GM21825 (cell line): ENCODE data around the gene NDRG3.
"Not testable (repeated sequence)": the region's sequence is repeated elsewhere in the genome, so short reads cannot be mapped to it uniquely, and the experiment has no call there.

ENCODE experiments used
- ATAC-seq: cut with Tn5 transposase; IDR thresholded peaks from one replicate; pipeline ENCODE4 v1.9.1; 2021; ENCODE audit warnings: mild to moderate bottlenecking, moderate library complexity; ENCODE audit not compliant: unreplicated experiment

Gene NDRG3

GRCh38 chr20:36645998-36646397 lies 99.9 kb downstream of the NDRG3 start, which contains the start of gene SLA2:
Gene SLA2, minus strand, starts transcription at chr20:36646196. Its CDS starts 4,861 bp downstream, at chr20:36641335.
- ATAC-seq: no peak

GRCh38 chr20:36645353-36645752 lies 100.5 kb downstream of the NDRG3 start:
- ATAC-seq: no peak

DNA sequence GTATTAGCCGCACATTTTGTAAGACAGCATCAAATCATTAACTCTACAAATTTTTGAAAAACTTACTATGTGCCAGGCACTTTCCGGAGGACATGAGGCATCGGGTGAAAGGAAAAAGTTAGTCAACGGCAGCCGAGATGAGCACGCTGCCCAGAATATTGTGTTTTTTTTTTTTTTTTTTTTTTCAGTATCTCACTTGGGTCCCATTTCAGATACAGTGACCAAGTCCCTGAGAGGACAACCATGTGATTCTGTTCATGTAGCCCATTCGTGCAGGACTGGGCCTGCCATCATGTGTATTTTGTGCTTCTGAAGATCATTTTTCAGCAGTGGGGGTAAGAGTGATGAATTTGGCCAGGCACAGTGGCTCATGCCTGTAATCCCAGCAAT lies 101.2 kb downstream of the NDRG3 start:
- no peak for ATAC-seq

DNA sequence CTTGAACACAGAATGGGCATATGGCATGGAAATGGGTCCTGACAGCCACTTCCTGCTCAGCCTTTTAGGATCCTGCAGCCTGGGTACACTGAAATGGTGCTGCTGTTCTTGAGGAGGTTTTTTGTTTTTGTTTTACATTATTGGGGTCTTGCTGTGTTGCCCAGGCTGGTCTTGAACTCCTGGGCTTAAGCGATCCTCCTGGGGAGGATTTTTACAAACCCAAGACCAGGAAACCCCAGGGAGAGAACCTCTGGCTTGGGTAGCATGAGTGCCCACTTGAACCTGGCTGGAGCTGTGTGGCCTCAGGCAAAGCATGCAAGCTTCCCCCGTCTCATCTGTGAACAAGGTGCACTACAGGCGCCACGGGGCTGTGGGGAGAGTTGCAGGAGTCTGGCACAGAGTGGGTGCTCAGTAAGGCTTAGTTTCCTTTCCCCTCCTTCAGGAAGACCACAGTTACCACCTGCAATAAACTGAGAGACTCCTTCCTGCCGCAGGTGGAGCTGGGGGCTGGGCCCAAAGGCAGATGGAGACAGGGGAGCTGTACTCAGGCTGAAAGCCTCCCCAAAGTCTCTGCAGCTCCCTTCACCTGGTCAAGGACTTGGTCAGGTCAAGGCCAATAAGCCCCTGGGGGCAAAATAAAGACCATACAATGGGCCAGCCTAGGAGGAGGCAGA lies 101.7 kb downstream of the NDRG3 start:
- no peak for ATAC-seq

DNA sequence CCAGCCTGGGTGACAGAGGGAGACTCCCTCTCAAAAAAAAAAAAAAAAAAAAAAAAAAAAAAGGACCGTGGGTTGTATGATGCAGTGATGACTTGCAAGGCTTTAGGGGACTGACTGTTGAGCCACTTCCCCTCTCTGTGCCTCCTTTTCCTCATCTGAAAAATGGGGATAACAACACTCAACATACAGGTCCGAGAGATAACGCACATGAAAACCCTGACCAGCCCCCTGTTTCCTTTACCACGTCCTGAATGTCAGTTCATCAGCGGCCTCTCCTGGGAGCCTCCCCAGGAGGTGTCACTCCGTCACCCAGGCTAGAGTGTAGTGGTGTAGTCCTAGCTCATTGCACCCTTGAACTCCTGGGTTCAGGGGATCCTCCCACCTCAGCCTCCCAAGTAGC lies 103.8 kb downstream of the NDRG3 start:
- ATAC-seq: no peak

- ATAC-seq: no peak
Observed at GRCh38 chr20:36641506-36641843, 104.4 kb downstream of the NDRG3 start.

DNA sequence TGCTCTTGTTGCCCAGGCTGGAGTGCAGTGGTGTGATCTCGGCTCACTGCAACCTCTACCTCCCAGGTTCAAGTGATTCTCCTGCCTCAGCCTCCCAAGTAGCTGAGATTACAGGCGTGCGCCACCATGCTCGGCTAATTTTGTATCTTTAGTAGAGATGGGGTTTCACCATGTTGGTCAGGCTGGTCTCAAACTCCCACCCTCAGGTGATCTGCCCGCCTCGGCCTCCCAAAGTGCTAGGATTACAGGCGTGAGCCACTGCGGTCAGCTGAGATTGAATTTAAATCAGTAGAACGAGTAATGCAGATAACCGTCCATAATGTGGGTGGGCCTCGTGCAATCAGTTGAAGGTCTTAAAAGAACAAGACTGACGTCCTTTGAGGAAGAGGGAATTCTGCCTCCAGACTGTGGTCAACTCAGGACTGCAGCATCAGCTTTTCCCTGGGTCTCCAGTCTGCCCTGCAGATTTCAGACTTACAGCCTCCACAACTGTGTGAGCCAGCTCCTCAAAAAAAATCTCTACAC lies 107.0 kb downstream of the NDRG3 start:
- not testable (repeated sequence) for ATAC-seq

GRCh38 chr20:36634342-36634741 lies 111.5 kb downstream of the NDRG3 start:
- no peak for ATAC-seq

DNA sequence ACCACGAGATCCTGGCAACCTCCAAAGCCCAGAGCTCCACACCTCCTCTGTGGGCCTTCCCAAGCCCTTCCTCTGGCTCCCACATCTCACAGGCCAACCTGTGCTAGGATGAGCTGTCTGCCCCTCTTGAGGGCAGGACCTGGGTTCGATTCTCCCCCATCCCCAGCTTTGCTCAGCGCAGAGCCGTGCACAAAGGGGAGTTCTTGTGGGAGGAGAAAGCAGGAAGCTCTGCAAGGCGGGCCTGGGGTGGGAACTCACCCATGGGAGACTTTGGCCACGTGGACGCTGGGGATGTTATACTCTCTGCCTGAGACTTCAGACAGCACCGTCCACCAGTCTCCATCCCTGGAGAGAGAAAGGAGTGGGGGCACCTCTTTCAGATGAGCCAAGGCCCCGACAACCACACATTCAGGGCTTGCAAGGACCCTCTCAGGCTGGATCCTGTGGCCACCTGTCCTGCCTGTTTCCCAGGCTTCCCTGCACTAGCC lies 112.6 kb downstream of the NDRG3 start:
- no peak for ATAC-seq

DNA sequence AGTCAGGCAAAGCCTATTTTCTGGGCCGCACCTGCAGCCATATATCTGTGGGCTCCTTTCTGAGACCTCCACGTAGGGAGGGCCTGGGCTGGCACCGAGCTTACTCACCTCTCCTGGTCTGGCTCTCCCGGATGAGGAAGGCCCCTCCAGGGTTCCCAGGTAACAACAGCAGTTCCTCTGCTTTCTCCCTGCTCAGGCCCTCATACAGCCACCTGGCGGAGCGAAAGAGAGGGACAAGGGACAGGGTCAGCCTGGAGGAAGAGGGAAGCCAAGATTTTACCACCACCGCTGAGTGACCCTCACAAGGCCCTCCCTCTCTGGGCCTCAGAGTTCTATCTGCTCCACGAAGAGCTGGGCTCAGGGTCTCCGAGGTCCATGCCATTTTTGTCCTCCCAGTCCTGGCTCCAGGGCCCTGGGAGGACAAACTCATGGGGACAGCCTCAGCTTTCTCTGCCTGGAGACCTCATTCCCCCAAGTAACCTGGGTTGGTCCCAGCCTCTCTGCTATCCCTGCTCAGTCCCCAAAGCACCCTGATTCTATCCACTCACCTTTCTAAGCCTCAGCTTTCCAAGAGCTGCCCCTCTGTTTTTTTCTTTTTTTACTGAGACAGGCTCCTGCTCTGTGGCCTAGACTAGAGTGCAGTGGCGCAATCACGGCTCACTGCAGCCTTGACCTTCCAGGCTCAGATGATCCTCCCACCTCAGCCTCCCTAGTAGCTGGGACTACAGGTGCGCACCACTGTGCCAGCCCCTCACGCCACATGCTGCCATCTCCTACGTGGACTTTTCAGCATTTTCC lies 113.2 kb downstream of the NDRG3 start:
- ATAC-seq: no peak

- ATAC-seq: no peak
Observed at GRCh38 chr20:36632147-36632486, 113.8 kb downstream of the NDRG3 start.

DNA sequence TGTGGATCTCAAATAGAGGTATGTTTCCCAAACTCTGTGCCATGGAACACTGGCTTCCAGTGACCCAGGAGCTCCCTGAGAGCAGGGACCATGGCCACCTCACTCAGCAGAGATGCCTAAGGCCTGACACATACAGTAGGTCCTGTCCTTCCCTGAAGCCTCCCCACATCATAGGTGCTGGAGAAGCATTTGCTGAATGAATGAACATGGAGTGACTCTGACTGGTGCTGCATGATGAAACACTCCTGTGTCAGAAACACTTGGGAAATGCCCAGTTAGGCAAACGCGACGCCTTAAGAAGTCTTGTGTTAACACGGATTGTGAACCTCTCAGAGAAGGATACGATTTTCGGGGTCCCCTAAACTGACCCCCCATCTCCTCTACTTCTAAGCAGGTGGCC lies 114.2 kb downstream of the NDRG3 start:
- no peak for ATAC-seq

DNA sequence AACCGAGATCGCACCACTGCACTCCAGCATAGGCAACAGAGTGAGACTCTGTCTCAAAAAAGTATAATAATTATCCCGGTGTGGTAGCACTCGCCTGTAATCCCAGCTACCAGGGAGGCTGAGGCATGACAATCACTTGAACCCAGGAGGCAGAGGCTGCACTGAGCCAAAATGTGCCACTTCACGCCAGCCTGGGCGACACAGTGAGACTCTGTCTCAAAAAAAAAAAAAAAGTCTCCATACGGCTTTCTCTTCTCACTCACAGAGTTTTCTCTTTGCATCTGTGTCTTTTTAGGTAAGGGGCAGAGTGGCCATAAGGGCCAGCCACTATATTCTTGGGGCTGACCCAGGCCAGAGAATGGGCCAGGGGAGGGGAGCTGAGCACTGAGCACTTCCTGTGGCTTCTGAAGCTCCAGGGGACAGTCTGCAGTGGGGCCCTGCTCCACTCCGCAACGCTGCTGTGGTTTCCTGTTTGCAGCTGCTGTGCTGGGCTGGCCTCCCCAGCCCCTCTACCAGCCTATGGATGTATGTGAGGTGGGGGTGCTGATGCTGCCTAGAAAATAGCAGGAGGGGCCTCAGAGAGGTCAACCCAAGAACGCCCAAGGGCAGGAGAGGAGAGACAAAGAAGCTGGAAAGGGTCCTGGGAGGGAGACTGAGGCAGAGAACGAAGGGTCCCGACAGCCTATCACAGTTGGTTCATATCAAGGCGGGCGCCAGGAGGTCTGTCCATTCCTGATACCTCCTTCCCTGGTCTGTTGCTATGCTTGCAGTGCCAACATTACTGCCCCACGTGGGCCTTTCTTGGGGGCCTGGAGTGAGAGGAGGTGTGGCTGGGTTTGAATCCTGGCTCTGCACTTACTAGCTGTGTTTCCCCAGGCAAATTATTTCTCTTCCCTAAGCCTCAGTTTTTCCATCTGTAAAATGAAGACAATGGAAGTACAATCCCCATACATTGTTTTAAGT lies 115.9 kb downstream of the NDRG3 start:
- no peak for ATAC-seq

GRCh38 chr20:36628076-36628475 lies 117.8 kb downstream of the NDRG3 start:
- ATAC-seq: no peak

GRCh38 chr20:36624944-36625324 lies 121.0 kb downstream of the NDRG3 start:
- ATAC-seq: no peak

- no peak for ATAC-seq
Observed at GRCh38 chr20:36624068-36624943, 121.6 kb downstream of the NDRG3 start.

DNA sequence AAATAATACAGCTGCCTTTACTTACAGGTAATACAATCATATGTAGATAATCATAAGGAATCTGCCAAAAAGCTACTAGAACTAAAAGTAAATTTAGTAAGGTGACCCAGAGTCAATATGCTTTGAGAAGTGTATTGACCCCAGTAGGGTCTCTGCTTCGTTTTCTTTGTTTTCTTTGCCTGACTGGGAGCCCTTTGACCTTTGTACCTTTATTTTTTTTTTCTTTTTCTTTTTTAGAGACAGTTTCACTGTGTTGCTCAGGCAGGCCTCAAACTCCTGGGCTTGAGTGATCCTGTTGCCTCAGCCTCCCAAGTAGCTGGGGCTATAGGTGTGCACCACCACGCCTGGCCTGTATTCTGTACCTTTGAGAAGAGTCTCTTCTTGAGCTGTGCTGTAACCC lies 122.4 kb downstream of the NDRG3 start:
- no peak for ATAC-seq

- no peak for ATAC-seq
Observed at GRCh38 chr20:36620917-36621316, 125.0 kb downstream of the NDRG3 start.

- ATAC-seq: no peak
Observed at GRCh38 chr20:36614781-36615557, 130.9 kb downstream of the NDRG3 start.
